ENCODE data around the gene SHC2. TPM values are rescaled to one million over a fixed set of nuclear protein-coding genes. Genes with fewer than 3 reads are reported as not detected.

SHC2 gene
- total RNA-seq, 1 donor from 2014 or later: 31.6 TPM

DNA sequence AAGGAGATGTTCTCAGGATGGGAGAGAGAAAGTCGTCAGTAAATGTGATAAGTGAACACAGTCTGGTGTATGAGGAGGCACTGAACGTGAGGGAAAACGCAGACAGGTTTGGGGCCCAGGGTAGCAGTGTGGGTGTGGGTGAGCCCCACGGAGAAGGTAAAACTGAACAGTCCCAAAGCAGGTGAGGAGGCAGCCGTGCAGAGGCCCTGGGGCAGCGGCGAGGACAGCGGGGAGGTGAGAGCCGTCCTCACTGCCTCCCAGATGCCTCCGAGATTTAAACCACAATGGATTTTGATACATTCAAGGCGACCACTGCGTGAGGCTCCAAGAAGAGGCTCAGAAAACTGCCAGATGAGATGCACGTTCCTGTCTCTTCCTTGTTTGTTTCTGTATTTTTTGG lies 14.5 kb upstream of the SHC2 start:
- ATAC-seq (no peak), DNase-seq (ENCODE audit: low spot score) (no peak)
- intact Hi-C loops (cut with DNase I): no loop called here

GRCh38 chr19:474126-475078 lies 13.6 kb upstream of the SHC2 start:
- DNase-seq (ENCODE audit: low spot score): no peak
- intact Hi-C loops (cut with DNase I): no loop called here
- no peak for ATAC-seq

DNA sequence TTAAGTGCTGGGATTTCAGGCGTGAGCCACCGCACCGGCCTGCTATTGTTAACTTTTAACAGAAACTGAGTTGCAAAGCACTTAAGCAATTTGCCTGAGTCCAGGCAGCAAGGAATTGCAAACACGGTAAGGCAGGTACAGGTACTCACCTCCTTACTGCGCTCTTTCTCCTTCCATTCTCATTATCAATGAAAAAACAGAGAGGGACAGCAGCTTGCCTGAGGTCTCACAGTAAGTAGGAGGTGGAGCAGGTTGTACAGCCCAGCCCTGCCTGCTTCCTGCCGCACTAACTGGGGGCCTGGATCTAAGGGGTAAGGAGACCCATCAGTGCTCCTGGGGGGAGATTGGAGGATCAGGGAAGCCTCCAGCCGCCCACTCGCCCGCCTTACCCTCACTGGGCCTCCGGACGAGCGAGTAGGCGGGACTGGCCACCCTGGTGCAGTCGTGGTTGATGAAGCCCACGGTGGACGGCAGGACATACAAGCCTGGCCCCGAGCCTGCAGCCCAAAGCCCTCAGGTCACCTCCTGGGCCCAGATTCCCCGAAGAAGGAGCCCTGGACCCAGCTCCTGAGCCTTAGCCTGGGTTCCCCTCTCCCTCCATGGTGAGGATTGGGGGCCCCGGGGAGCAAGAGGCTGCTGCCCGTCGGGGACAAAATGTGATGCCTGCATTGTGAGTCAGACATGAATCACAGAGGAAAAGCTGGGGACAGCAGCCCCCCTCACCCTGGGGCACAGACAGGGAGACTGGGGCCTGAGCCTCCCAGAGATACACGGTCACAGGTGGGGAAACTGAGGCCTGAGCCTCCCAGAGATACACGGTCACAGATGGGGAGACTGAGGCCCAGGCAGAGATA lies 11.4 kb upstream of the SHC2 start:
- DNase-seq (ENCODE audit: low spot score): no peak
- no peak for ATAC-seq
- intact Hi-C loops (cut with DNase I): no loop called here

GRCh38 chr19:470701-471100 lies 9.9 kb upstream of the SHC2 start:
- intact Hi-C loops (cut with DNase I): no loop called here

DNA sequence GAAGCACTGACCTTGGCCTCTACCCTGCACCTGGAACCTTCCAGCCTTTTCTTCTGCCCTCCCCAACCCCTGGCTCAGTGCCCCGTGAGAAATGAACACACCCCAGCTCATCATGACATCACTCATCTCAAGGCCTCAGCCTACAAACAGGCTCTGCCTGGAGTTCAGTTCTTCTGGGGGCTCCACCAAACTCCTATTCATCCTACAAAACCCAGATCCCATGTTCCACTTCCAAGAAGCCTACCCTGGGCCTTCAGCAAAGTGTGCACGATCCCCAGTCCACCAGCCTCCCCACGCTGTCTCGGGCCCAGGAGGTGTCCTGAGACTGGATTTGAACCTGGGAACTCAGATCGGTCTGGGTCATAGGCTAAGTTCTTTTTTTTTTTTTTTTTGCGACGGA lies 9.0 kb upstream of the SHC2 start:
- ATAC-seq (no peak), DNase-seq (ENCODE audit: low spot score) (no peak)
- intact Hi-C loops (cut with DNase I): no loop called here

More at GRCh38 chr19:470701-471100, 9.9 kb upstream of the SHC2 start:
- ATAC-seq (no peak), DNase-seq (ENCODE audit: low spot score) (no peak)

GRCh38 chr19:468587-469256 lies 7.9 kb upstream of the SHC2 start:
- intact Hi-C loops (cut with DNase I): no loop called here
- no peak for ATAC-seq
- no peak for DNase-seq (ENCODE audit: low spot score)

DNA sequence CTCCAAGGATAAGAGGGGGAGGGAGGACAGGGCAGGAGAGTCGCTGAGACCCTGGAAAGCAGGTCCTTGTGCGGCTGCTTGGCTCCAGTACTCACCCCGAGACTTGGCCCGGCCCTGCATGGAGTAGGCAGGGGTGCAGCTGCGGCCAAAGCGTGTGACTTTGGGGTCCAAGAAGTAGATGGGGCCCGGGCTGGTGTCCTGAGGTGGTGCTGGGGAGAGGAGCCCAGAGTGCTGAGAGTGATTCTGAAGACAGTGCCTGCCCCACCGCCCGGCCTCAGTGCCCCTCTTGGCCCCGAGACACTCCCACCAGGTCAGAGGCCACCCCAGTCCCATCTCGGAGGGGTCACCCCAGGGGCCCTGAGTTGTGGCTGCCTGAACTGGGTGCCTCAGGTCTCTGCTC lies 6.7 kb upstream of the SHC2 start:
- ATAC-seq (no peak), DNase-seq (ENCODE audit: low spot score) (no peak)
- intact Hi-C loops (cut with DNase I): no loop called here

GRCh38 chr19:465056-465816 lies 4.4 kb upstream of the SHC2 start:
- ATAC-seq (no peak), DNase-seq (ENCODE audit: low spot score) (no peak)
- intact Hi-C loops (cut with DNase I): no loop called here

GRCh38 chr19:464208-464545 lies 3.3 kb upstream of the SHC2 start:
- no peak for ATAC-seq
- intact Hi-C loops (cut with DNase I): no loop called here
- no peak for DNase-seq (ENCODE audit: low spot score)

DNA sequence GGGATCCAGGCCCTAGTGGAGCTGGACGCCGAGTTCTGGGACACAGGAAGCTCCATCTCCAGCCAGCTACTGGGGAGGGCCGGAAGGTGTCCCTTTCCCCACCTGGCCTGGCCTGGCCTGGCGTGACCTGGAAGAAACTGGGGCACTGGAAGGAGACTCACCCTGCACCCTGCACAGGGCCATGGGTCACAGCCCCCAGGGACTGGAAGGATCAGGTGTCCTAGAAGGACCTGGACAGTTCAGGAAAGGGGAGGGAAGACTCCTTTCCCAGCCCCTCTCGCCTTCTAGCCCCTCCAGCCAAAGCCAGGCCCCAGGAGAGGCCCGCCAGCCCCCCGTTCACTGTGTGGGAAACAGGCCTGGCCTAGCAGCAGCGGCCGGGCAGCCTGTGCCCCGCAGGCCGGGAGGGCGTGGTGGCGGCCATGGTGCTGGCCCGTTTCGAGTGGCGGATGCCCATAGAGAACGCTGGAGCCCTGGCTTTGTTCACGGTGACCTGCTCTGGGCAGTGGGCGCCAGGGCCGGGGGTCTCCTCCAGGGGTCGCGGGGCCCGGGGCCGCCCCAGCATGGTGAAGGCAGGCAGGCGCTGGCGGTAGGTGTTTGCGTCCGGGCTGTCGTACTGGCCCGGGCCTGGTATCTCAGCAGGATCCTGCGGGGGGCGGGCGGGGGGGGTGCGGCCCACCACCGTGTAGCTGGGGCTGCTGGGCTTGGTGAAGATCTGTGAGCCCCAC lies 2.8 kb upstream of the SHC2 start:
- ATAC-seq (no peak), DNase-seq (ENCODE audit: low spot score) (no peak)
- intact Hi-C loops (cut with DNase I): no loop called here

- DNase-seq (ENCODE audit: low spot score) (no peak), ATAC-seq (peak; percentile 47)
- intact Hi-C loops (cut with DNase I): no loop called here
Measured at GRCh38 chr19:461721-462551, 1.1 kb upstream of the SHC2 start.

DNA sequence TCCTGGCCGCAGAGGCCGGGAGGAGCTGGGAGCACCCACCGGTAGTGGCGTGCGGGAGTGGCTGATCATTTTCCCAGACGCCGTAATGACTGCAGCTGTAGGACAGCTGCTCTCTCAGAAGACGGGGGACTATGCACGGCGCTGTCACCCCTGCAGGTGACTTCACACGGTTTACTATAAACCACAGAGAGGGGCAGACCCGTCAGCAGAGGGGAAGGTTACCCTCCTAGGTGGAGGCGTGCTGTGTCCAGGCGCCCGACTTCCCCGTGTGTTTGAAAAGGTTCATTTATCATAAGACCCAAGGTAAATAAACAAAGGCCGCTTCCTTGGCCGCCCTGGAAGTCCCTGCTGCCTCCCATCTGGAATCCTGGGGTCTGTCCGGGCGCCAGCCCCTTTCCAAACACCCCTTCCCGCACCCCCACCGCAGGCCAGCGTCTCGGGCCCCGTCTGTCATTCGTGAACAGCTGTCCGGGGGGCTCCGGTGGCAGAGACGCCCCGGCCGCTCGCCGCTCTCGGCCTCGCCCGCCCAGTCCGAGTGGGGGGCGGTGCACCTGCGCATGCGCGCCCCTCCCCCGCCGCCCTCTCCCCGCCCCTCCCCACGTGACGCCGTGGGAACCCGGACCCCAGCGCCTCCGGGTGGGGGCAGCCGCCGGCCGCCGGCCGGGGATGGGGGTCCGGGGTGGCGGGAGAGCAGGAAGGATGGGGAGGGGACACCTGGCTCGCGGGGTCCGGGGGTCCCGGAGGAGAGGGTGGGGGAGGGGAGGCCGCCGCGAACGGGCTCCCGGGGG lies 915 bp downstream of the SHC2 start:
- intact Hi-C loops (cut with DNase I): no loop called here
- peak; percentile 86 for DNase-seq (ENCODE audit: low spot score)

GRCh38 chr19:458091-459042 lies 2.5 kb downstream of the SHC2 start:
- no peak for ATAC-seq
- intact Hi-C loops (cut with DNase I): no loop called here
- DNase-seq (ENCODE audit: low spot score): no peak

More for the DNA sequence above, 915 bp downstream of the SHC2 start:
- peak; percentile 86 for ATAC-seq

DNA sequence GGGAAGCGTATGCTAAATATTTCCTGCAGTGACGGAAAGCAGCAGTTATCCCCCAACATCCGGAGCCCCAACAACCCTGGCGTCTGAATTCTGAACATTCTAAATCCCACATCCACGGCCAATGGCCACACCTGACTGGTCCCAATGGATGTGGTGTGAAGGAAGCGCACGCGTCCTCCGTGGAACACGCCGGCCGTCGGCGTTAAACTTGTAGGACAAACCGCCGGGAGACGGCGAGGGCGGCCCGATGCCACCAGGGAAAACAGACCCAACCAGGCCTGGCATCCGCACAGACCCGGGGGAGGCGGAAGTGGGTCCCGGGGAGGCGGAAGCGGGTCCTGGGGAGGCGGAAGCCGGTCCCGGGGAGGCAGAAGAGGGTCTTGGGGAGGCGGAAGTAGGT lies 3.2 kb downstream of the SHC2 start:
- intact Hi-C loops (cut with DNase I): no loop called here
- no peak for DNase-seq (ENCODE audit: low spot score)
- ATAC-seq: no peak

GRCh38 chr19:456547-457110 lies 4.2 kb downstream of the SHC2 start:
- no peak for DNase-seq (ENCODE audit: low spot score)
- intact Hi-C loops (cut with DNase I): no loop called here
- no peak for ATAC-seq
